Measurements from ENCODE around the gene ADARB2. TPM values are rescaled to one million over a fixed set of nuclear protein-coding genes. Genes with fewer than 3 reads are reported as not detected.

The ADARB2 gene
- total RNA-seq, 1 donor from 2014 or later: 0.11 TPM

DNA sequence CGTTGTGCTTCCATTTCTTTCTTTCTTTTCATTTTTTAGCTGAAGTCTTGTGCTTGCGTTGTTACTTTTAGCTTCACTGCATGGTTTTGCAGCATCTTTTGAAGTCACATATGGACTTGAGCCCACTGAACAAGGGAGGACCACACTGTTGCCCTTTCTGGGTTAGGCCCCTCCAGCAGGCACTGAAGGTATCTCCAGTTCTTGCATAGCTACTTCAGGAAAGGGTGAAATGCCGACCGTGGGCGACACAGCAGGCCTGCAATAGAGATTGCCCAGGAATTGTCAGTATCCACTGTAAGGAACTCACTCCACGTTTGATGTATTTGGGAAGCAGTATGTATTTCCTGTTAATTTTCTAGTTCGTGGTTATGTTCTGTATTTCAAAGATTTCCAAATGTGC lies 596.1 kb downstream of the ADARB2 start:
- no peak overlapping the region for H3K27ac ChIP-seq (replicated peaks)
- TF ChIP-seq, protein P1, sequence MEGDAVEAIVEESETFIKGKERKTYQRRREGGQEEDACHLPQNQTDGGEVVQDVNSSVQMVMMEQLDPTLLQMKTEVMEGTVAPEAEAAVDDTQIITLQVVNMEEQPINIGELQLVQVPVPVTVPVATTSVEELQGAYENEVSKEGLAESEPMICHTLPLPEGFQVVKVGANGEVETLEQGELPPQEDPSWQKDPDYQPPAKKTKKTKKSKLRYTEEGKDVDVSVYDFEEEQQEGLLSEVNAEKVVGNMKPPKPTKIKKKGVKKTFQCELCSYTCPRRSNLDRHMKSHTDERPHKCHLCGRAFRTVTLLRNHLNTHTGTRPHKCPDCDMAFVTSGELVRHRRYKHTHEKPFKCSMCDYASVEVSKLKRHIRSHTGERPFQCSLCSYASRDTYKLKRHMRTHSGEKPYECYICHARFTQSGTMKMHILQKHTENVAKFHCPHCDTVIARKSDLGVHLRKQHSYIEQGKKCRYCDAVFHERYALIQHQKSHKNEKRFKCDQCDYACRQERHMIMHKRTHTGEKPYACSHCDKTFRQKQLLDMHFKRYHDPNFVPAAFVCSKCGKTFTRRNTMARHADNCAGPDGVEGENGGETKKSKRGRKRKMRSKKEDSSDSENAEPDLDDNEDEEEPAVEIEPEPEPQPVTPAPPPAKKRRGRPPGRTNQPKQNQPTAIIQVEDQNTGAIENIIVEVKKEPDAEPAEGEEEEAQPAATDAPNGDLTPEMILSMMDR (IDR thresholded peaks at IDR 0.05; ENCODE audit: borderline replicate concordance): no peak
- peaks cover 37% of the 10 kb centered on the region for H3K9me3 ChIP-seq (replicated peaks)
- no peak for DNase-seq
- H3K4me1 ChIP-seq: no peaks in the 10 kb centered on the region
- H3K4me3 ChIP-seq: no peak overlapping the region
- H3K36me3 ChIP-seq: no peaks in the 10 kb centered on the region
- no peaks in the 10 kb centered on the region for H3K27me3 ChIP-seq (ENCODE audit: low read depth)
- intact Hi-C loops (cut with micrococcal nuclease): no loop called here

GRCh38 chr10:1138529-1138928 lies 598.8 kb downstream of the ADARB2 start:
- TF ChIP-seq, protein P1 (IDR thresholded peaks at IDR 0.05; ENCODE audit: borderline replicate concordance): no peak
- no peaks in the 10 kb centered on the region for H3K36me3 ChIP-seq

GRCh38 chr10:1137499-1138163 lies 599.7 kb downstream of the ADARB2 start:
- DNase-seq: no peak
- no peaks in the 10 kb centered on the region for H3K27me3 ChIP-seq (ENCODE audit: low read depth)
- H3K4me1 ChIP-seq: no peaks in the 10 kb centered on the region
- H3K27ac ChIP-seq (replicated peaks): no peak overlapping the region
- H3K9me3 ChIP-seq (replicated peaks): peaks cover 17% of the 10 kb centered on the region
- intact Hi-C loops (cut with micrococcal nuclease): no loop called here
- TF ChIP-seq, protein P1 (IDR thresholded peaks at IDR 0.05; ENCODE audit: borderline replicate concordance): no peak
- H3K4me3 ChIP-seq: no peak overlapping the region
- no peaks in the 10 kb centered on the region for H3K36me3 ChIP-seq

More at GRCh38 chr10:1138529-1138928, 598.8 kb downstream of the ADARB2 start:
- no peak overlapping the region for H3K27ac ChIP-seq (replicated peaks)
- intact Hi-C loops (cut with micrococcal nuclease): no loop called here
- no peak overlapping the region for H3K4me3 ChIP-seq
- H3K4me1 ChIP-seq: no peaks in the 10 kb centered on the region
- H3K9me3 ChIP-seq (replicated peaks): peaks cover 17% of the 10 kb centered on the region
- no peak for DNase-seq
- H3K27me3 ChIP-seq (ENCODE audit: low read depth): no peaks in the 10 kb centered on the region

DNA sequence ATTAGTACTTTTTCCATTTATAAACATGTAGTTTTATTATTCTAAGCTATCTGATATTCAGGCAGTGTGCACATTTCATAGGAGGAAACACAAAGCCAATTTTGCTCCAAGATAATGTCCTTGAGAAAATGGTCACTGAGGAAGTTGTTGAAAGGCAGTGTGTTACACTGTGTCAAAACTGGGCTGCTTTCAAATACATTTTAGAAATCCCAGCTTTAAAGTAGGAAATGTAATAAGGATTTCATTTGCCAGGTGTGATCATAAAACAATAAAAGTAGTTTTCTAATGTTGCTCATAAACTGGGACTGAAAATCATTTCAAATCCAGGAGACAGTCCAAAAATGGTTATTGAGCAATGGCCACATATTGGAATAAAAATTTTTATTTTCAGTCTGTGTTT lies 601.1 kb downstream of the ADARB2 start:
- Histone ChIP-seq H3K27ac (replicated peaks) (no peak overlapping the region), H3K27me3 (ENCODE audit: low read depth) (no peaks in the 10 kb centered on the region), H3K4me3 (no peak overlapping the region), H3K9me3 (replicated peaks) (peaks cover 17% of the 10 kb centered on the region), H3K36me3 (peaks cover 8% of the 10 kb centered on the region), H3K4me1 (no peaks in the 10 kb centered on the region)
- intact Hi-C loops (cut with micrococcal nuclease): no loop called here
- DNase-seq: no peak
- TF ChIP-seq, protein P1 (IDR thresholded peaks at IDR 0.05; ENCODE audit: borderline replicate concordance): no peak

DNA sequence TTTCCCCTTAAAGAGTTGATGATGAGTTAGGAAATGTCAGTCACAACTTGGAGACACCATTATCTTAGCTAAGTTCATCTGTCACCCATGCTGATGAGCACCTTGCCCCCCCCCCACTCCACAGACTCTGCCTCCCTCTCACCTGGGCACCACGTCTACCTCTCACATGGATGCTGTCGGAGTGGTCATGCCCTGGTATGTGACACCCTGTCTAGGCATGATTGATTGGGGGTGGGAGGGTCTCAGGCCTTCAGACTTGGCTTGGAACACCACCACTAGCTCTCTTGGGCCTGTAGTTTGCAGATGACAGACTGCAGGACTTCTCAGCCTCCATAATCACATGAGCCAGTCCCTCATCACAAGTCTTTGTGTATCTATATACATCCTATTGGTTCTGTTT lies 603.2 kb downstream of the ADARB2 start:
- no peaks in the 10 kb centered on the region for H3K4me1 ChIP-seq
- intact Hi-C loops (cut with micrococcal nuclease): no loop called here
- H3K4me3 ChIP-seq: no peak overlapping the region
- DNase-seq: no peak
- TF ChIP-seq, protein P1 (IDR thresholded peaks at IDR 0.05; ENCODE audit: borderline replicate concordance): no peak
- H3K36me3 ChIP-seq: peaks cover 29% of the 10 kb centered on the region
- no peaks in the 10 kb centered on the region for H3K27me3 ChIP-seq (ENCODE audit: low read depth)
- H3K9me3 ChIP-seq (replicated peaks): peaks cover 10% of the 10 kb centered on the region
- no peak overlapping the region for H3K27ac ChIP-seq (replicated peaks)

Measured in left ventricle myocardium inferior (tissue), 1 donor.